CD4-positive, alpha-beta T cell treated with Interferon gamma for 1 hour (primary cell): ENCODE measurements around the gene LSM12.
"Not testable (repeated sequence)": the region's sequence is repeated elsewhere in the genome, so short reads cannot be mapped to it uniquely, and the experiment has no call there.

Experiments
- DNase-seq: peaks from one replicate; pipeline ENCODE4 v3.0.0-alpha.2; 2020

Gene LSM12

DNA sequence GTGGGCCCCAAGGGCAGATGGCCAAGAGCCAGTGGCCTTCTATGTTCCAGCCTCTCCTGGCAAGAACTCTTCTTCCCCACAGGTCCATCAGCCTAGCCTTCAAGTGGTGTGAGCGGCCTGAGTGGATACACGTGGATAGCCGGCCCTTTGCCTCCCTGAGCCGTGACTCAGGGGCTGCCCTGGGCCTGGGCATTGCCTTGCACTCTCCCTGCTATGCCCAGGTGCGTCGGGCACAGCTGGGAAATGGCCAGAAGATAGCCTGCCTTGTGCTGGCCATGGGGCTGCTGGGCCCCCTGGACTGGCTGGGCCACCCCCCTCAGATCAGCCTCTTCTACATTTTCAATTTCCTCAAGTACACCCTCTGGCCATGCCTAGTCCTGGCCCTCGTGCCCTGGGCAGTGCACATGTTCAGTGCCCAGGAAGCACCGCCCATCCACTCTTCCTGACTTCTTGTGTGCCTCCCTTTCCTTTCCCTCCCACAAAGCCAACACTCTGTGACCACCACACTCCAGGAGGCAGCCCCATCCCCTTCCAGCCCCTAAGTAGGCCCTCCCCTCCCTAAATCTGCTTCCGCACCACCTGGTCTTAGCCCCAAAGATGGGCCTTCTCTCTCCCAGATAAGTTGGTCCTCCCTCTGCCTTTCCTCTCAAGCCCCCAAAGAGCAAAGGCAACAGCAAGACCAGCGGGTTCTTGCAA, 9.3 kb upstream of the LSM12 start:
- no peak for DNase-seq

DNA sequence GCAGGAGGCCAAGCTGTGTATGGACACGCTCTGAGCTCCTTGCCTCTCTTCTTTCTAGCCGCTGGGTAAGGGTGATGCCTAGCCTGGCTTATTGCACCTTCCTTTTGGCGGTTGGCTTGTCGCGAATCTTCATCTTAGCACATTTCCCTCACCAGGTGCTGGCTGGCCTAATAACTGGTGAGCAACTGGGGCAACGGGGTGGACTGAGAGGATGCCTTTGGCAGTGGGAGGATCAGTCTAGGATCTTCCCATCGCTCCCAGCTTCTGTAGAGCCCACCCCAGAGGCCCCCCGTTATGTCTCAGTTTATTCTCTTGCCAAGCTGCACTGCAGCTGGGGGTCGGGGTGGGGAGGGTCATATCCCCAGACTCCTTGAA, 8.4 kb upstream of the LSM12 start:
- no peak for DNase-seq

DNA sequence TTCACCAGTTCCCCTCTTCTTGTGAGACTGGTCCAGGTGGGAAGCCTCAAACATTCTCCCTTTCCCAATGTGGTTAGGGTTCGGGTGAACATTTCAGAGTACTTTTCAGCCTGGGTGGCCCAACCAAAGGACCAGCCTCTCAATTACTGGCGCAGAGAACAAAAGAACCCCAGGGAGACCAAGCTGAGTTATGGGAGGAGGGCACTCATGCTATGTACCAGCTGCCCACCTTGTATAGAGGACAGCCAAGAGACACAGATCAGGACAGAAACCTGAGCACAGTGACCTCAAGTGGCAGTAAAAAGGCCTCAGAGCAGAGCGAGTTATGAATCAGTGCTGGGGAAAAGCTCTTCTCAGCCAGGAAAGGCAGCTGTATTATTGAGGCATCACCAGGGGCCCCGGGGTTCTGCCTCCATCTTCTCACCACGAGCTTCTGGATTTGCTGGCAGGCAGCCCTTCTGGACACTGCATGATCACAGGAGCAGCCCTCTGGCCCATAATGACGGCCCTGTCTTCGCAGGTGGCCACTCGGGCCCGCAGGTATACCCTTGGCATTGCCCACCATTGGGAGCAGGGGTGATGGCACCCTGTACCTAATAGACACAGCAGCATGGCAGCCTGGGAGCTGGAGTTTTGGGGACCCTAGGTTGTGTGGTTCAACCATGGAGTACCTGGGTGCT, 7.9 kb upstream of the LSM12 start:
- DNase-seq, result no peak

DNA sequence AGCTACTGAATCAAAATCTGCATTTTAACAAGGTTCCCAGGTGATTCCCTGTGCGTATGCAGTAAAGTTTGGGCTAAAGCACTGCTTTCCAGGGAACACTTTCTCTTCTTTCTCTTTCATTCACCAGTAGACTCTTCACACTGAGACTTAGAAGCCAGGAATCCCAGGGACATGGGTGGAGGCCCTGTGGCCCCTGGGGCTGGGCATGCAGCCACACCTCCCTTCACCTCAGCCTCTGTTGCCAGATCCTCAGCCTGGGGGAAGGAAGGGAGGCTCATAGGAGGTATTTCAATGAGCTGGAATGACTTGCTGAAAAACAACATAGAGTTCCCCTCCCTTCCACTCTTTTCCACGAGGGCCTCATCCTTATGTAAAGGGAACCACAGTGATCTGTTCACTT, 5.3 kb upstream of the LSM12 start:
- no peak for DNase-seq

DNA sequence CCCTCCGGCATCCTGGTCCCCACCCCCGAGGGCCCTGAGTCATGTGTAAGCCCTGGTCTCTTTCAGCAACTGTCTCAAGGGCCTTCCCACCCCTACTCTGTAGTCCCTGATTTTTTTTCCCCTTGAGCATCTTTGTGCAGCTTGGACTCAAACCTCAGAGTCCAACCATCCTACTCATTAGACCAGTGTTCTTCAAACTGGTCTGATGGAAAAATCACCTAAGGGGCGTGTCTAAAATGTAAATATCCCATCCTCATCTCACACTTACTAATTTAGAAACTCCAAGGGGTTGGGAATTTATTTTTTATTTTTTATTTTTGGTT, 4.7 kb upstream of the LSM12 start:
- no peak for DNase-seq

DNA sequence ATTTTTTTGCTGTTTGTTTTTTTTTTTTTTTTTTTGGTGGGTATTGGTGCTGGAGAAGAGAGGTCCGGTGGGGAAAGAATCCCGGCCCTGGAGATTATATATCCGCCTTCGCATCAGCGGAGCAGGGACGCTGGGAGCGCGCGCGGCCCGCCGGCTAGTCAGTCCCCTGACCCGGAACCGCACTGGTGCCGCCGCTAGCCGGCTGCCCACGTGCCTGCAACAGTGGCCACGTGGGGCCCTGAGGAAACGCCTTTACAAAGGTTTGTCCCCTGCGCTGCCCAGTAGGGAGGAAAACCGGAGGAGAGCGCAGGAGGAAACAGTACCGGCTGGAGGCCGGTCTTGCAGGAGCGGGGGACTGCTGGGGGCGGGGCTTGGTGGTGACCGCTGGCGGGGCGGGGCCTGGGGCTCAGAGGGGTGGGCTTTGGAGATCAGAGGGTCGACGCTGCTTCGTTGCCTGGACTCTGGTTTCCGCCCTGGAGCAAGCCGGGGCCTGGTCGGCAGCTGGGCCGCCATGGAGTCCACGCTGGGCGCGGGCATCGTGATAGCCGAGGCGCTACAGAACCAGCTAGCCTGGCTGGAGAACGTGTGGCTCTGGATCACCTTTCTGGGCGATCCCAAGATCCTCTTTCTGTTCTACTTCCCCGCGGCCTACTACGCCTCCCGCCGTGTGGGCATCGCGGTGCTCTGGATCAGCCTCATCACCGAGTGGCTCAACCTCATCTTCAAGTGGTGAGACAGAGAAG, 4.2 kb upstream of the LSM12 start, which contains the start of gene G6PC3:
TSS of gene G6PC3 (plus strand) at position 281 of the 743 bp plus-strand sequence. CDS start at position 512, 231 bp downstream.
- peak; percentile 86 for DNase-seq

DNA sequence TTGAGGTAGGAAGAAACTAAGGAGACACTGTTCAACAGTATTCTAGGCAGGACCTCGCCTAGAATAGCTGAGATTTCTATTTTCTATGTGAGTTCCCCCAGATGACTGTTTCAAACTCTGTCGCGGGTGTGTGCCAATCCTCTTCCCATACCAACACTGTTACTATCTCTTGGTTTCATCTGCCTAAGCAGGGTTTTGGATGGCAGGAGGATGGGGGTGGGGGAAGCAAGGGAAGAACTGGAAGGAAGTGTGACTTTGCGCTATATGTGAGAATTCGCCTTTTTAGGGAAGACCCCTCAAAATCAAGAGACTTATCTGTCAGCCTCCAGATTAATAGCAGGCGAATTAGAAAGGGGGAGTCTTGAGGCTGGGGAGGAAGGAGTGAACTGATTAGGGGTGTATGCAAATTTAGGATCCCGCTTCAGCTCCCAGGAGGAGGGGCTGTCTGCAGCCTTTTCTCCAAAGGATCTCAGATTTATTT, 3.5 kb upstream of the LSM12 start:
- no peak for DNase-seq

DNA sequence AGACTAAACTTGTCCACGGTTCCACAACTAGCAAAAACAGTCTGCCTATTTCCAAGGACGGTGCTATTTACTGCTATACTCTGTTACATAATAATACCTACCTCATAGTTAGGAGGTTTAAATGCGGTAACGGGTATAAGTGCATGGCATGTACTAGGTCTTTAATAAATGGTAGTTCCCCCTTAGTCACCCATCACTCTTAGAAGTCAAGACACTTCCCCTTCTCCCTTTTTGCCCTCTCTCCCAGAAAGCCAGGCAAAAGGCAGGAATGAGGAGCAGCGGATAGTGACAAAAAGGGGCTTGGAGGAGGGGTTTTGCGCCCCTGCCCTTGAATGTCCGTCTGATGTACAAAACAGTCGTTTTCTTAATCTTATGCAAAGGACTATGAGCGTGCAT, 1.1 kb upstream of the LSM12 start:
- DNase-seq, result no peak

DNA sequence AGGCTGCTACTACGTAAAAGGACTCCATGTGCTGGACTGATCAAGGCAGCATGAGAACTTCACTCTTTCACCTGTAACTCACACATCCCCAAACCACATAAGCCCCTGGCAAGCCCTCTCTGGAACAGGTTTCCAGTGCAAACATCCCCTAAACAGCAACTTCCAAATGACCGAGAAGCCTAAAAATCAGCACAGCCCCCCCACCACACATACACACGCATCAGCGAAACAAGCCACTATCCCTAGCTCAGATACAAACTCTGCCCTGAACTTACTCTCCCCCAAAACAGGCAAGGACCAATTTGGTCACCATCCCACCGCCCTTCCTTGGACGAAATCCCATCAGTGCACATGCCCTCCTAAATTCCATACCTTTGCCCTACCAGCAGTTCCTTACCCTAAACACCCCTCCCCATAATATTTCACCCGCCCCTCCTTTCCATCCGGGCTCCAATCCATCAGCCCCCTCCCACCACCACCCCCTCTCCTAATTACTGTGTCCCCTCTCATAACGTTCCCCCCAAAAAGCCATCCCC, 735 bp downstream of the LSM12 start:
- no peak for DNase-seq

DNA sequence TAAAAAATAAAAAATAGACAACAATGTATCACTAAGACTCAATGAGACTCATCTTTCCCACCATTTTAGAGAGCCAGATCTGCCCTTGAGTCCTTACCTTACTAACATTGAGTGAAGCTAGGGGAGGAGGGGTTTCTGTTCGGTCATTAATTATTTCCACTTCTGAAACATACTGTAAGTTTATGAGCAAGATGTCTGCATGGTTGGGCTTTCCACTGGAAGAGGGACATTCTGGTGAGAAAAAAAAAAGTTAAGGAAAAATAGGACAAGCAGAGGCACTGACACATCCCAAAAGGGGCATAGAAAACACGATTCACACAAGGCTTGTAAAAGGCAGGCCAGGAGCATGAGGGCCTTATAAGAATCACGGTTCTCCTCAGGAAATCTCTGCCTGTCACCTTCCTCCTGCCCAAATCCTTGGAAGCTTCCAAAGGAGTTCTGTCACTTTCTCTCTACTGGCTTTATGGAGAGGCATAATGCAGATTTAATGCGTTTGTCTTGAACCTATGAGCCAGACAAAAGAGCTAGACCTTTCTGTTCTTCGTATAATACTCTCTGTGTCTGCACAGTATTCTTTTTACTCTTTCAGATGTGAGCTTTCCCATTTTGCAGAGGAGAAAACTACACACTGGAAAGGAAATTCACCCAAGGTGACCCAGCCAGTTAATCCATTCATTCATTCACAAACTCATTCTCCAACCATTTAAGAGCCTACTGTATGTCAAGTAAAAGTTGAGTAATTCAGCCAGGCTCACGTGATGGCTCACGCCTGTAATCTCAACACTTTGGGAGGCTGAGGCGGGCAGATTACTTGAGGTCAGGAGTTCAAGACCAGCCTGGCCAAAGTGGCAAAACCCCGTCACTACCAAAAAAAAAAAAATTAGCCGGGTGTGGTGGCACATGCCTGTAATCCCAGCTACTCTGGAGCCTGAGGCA, 2.5 kb downstream of the LSM12 start:
- no peak for DNase-seq

DNA sequence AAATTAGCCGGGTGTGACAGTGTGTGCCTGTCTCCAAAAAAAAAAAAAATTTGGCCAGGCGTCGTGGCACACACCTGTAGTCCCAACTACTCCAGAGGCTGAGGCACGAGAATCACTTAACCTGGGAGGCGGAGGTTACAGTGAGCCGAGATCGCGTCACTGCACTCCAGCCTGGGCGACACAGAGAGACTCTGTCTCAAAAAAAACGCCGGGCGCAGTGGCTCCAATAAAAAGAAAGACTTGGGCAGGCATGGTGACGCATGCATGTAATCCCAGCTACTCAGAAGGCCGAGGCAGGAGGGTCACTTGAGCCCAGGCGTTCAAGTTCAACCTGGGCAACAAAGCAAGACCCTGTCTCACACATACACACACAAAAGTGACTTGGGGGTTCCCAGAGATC, 3.6 kb downstream of the LSM12 start:
- DNase-seq, result no peak

DNA sequence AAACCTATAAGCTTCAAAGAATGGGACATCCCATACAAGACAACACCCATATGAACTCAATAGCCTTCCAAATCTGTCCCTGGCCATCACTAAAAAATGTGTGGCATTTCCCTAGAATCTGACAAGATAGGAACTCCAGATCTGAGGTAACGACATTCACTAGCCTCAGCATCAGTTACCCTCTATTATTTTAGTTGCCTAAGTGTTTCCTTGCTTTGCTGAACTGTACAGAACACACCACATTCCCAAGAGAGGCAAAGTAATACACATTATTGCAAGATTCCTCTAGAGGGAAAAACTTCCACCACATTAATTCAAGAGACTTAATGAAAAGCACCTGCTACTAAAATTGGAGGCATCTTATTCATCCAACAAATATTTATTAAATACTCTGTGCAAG, 5.0 kb downstream of the LSM12 start:
- no peak for DNase-seq

DNA sequence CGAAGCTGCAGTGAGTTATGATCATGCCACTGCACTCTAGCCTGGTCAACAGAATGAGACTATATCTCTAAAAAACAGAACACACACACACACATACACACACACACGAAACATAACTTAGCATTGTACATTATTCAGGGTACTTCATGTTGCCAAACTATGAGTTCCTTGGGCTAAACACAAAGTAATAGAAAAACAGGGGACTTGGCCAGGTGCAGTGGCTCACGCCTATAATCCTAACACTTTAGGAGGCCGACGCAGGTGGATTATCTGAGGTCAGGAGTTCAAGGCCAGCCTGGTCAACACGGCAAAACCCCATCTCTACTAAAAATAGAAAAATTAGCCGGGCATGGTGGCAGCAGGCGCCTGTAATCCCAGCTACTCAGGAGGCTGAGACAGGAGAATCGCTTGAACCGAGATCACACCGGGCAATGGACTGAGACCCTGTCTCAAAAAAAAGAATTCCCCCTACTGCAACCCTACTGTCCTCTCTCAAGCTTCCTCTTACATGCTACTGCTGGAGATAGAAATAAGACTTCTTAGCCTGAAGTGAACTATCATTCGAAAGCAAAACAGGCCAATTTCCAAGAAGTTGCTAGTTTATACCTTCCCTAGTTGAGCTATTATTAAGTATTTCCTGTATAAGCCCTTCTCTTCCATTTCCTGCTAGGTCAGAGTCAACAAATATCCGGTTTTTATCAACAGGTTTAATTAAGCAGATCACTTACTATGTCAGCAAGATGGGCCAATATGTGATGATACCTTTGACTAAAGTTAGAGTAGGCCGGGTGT, 7.2 kb downstream of the LSM12 start:
- no peak for DNase-seq

DNA sequence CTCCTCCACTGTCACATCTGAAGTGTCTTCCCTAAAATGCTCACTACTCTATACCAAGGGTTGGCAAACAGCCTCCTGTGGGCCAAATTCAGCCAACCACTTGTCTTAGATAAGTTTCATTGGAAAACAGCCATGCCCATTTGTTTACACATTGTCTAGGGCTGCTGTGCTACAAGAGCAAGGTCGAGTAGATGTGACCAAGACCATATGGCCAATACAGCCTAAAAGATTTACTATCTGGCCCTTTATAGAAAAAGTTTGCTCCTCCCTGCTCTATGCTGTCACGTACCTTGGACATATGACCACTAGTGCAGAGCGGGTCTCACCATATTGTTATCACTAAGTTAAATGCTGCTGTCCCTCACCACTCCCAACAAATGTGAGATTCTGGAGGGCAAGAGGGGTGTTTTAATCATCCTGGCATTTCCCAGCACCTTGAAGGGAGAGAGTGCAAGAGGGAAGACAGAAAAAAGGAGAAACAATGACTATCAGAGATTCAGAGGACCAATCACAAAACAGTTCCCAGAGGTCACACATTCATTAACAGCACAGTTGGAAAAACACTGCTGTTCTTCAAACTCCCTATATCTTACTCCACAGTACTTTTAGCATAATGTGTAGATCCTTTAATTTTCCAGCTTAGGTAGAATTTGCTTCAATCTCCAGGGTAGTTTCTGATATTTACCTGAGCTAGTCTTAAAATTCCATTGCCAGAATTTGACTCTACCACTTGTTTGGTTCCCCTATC, 13.2 kb downstream of the LSM12 start:
- DNase-seq, result no peak

DNA sequence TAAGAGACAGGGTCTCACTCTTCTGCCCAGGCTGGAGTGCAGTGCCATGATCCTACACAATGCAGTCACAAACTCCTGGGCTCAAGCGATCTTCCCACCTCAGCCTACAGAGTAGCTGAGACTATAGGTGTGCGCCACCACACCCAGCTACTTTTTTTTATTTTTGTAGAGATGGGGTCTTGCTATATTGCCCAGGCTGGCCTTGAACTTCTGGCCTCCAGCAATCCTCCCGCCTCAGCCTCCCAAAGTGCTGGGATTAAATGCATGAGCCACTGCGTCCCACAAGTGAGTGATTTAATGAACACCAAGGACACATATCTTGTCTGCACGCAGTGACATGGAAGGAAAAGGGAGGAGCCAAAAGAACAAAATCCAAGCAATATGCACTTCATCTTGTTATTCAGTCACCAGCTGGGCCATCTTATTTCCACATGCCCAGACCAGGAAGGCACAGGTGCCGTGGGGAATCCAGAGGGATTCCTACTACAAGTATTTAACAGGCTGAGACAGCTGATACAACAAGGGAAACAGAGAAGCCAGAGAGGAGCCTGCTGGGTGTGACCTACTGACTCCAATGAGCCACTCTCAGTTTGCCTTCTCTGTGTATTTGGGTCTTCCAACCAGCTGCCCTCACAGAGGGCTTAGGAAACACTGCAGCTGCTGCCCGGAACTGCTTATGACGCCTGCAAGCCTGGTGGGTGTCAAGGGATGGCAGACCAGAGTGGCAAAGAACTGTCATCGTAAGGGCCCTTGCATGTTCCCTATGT, 17.0 kb downstream of the LSM12 start:
- no peak for DNase-seq

DNA sequence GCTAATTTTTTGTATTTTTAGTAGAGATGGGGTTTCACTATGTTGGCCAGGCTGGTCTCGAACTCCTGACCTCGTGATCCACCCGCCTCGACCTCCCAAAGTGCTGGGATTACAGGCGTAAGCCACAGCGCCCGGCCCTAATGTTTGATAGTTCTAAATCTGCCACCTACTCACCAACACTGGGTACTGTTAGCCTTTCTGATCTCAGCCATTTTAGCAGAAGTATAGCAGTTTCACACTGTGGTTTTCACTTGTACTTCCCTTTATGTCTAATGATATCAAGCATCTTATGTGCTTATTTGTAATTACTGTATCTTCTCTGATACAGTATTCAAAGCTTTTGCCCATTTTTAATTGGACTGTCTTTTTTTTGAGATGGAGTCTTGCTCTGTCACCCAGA, 19.6 kb downstream of the LSM12 start:
- not testable (repeated sequence) for DNase-seq

DNA sequence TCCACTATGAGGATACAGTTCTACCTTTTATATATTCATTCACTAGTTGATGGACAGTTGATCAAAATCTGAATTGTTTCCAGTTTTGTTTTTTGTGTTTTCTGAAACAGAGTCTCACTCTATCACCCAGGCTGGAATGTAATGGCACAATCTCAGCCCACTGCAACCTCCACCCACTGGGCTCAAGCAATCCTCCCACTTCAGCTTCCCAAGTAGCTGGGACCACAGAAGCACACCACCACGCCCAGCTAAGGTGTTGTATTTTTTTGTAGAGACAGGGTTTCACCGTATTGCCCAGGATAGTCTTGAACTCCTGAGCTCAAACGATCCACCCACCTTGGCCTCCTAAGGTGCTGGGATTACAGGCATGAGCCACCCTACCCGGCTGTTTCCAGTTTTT, 21.0 kb downstream of the LSM12 start:
- no peak for DNase-seq

DNA sequence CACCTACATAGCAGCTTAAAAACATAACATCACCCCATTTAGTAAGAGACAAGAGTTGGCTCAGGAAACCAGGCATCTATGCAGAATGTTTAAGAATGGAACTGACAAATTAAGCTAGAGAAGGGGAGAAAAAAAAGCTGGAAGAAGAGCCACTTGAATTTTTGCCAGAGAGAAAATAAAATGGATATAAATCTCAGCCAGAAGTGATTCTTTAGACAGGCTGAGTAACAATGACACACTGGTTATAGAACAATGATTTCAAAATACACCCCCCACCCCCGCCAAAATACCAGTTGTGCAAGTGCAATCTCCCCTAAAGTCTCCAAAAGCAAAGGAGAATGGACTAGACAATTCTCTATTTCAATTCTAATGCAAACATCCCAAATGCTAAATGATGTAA, 22.4 kb downstream of the LSM12 start:
- DNase-seq, result no peak

DNA sequence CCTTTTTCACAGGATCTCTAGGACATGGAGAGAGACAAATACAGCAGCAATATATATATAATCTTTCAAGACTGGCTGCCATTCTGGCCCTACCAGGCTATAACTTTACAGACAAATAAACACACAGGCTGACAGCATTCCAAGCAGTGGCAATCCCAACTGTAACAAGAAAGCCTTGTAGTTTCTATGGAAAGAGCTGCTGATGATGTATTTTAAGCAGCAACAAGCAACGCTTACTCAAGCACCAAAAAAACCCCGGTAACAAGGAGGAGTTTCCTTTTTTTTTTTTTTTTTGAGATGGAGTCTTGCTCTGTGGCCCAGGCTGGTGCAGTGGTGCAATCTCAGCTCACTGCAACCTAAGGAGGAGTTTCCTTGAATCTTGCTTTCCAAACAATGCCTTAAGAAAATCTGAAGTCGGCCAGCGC, 23.2 kb downstream of the LSM12 start:
- no peak for DNase-seq
